HepG2 (cell line): Measurements from ENCODE around the gene MGAT4D. TPM values are rescaled to one million over a fixed set of nuclear protein-coding genes. Genes with fewer than 3 reads are reported as not detected.

ENCODE experiments used
- ARNTL ChIP-seq: sonication (generic); formaldehyde crosslinking; IDR thresholded peaks from 2 replicates; pipeline ENCODE4 v1.4.0; 2020; ENCODE audit warnings: mild to moderate bottlenecking, missing genetic modification reagents
- CREB1 ChIP-seq, 2 experiments: fragments of 450-650 bp in 1 of 2; IDR thresholded peaks; 2 replicates each; pipeline ENCODE4 v1.6.1; 2016 to 2017; ENCODE audit warnings: control low read depth in 1 of 2, mild to moderate bottlenecking in 1 of 2, missing compliant biosample characterization in 1 of 2, missing genetic modification characterization in 1 of 2
- EED ChIP-seq: sonication (generic); formaldehyde crosslinking; IDR thresholded peaks from 2 replicates; pipeline ENCODE4 v1.5.0; 2020; ENCODE audit warnings: mild to moderate bottlenecking, missing genetic modification reagents
- HMGA1 ChIP-seq: sonication (generic); formaldehyde crosslinking; conservative IDR thresholded peaks from 2 replicates; pipeline ENCODE4 v1.4.0; 2020; ENCODE audit warnings: missing genetic modification reagents
- HNF4G ChIP-seq, 2 experiments: sonication (generic) in 1 of 2; formaldehyde crosslinking in 1 of 2; IDR thresholded peaks; 2 replicates each; pipeline versions ENCODE4 v1.4.0 to v1.6.1; 2011 to 2020; ENCODE audit warnings: borderline replicate concordance in 2 of 2, low read depth in 2 of 2, mild to moderate bottlenecking in 2 of 2, low read length in 1 of 2, missing genetic modification reagents in 1 of 2, moderate library complexity in 1 of 2
- MTF2 ChIP-seq: sonication (generic); formaldehyde crosslinking; IDR thresholded peaks from 2 replicates; pipeline ENCODE4 v1.5.0; 2020; ENCODE audit warnings: missing genetic modification reagents, borderline replicate concordance
- NR2F1 ChIP-seq, 2 experiments: fragments of 450-650 bp in 1 of 2; formaldehyde crosslinking in 1 of 2; IDR thresholded peaks; 2 replicates each; pipeline versions ENCODE4 v1.5.0 to v1.6.1; 2016 to 2020; ENCODE audit warnings: mild to moderate bottlenecking in 1 of 2, missing compliant biosample characterization in 1 of 2, missing genetic modification reagents in 1 of 2, moderate library complexity in 1 of 2
- RFX1 ChIP-seq: fragments of 450-650 bp; IDR thresholded peaks from 2 replicates; pipeline ENCODE4 v1.6.1; 2017
- SCMH1 ChIP-seq: sonication (generic); formaldehyde crosslinking; IDR thresholded peaks from 2 replicates; pipeline ENCODE4 v1.9.0; 2021; ENCODE audit warnings: missing genetic modification reagents, mild to moderate bottlenecking, borderline replicate concordance
- TAF1 ChIP-seq: sonication (generic); formaldehyde crosslinking; IDR thresholded peaks from 2 replicates; pipeline ENCODE4 v1.4.0; 2020; ENCODE audit warnings: missing genetic modification reagents
- TCF7L2 ChIP-seq: IDR thresholded peaks from 2 replicates; pipeline ENCODE4 v1.6.1; 2011; ENCODE audit warnings: mild to moderate bottlenecking, low read depth, low read length, moderate library complexity
- YY1 ChIP-seq: IDR thresholded peaks from 2 replicates; pipeline ENCODE4 v1.6.1; 2011; ENCODE audit warnings: low read length, low read depth, moderate library complexity, mild to moderate bottlenecking; ENCODE audit not compliant: insufficient read depth, insufficient replicate concordance
- ZFP36L1 ChIP-seq: sonication (generic); formaldehyde crosslinking; IDR thresholded peaks from 2 replicates; pipeline ENCODE4 v1.8.0; 2022; ENCODE audit warnings: mild to moderate bottlenecking, missing genetic modification reagents, moderate library complexity
- ZFP62 ChIP-seq: sonication (generic); formaldehyde crosslinking; IDR thresholded peaks from 2 replicates; pipeline ENCODE4 v1.4.0; 2020; ENCODE audit warnings: missing genetic modification reagents
- ZFYVE20 ChIP-seq: sonication (generic); formaldehyde crosslinking; IDR thresholded peaks from 2 replicates; pipeline ENCODE4 v1.8.0; 2023; ENCODE audit warnings: low read depth, mild to moderate bottlenecking, moderate library complexity, missing genetic modification reagents, borderline replicate concordance
- ZNF430 ChIP-seq: sonication (generic); formaldehyde crosslinking; IDR thresholded peaks from 2 replicates; pipeline ENCODE4 v1.9.0; 2021; ENCODE audit warnings: mild to moderate bottlenecking, missing genetic modification reagents
- ZNF556 ChIP-seq: sonication (generic); formaldehyde crosslinking; IDR thresholded peaks from 2 replicates; pipeline ENCODE4 v1.4.0; 2020; ENCODE audit warnings: mild to moderate bottlenecking, missing genetic modification reagents, borderline replicate concordance
- ZNF773 ChIP-seq: sonication (generic); formaldehyde crosslinking; IDR thresholded peaks from 2 replicates; pipeline ENCODE4 v1.4.0; 2020; ENCODE audit warnings: missing genetic modification reagents, borderline replicate concordance
- ZNF790 ChIP-seq: sonication (generic); formaldehyde crosslinking; IDR thresholded peaks from 2 replicates; pipeline ENCODE4 v1.8.0; 2022; ENCODE audit warnings: missing genetic modification reagents, mild to moderate bottlenecking, borderline replicate concordance
- polyA plus RNA-seq, 8 experiments: library from polyadenylated mRNA; depleted of rRNA in 3 of 8; stranded (reverse) in 7 of 8; unstranded in 1 of 8; fragments of >200 nt; fragmentation: Illumina TruSeq in 4 of 8; extraction: Trizol in 4 of 8; gene quantifications; 2 replicates each; pipeline versions ENCODE4 v1.2.1 to v1.2.3, GENCODE V29; 2011 to 2016; ENCODE audit warnings: low read depth in 4 of 8, missing spikeins in 1 of 8, mixed read lengths in 1 of 8; ENCODE audit not compliant: insufficient read depth in 1 of 8
- total RNA-seq, 5 experiments: library from RNA; depleted of rRNA; stranded (reverse); fragments of >200 nt; fragmentation: Illumina TruSeq; extraction: Trizol; gene quantifications; 2 replicates each; pipeline ENCODE4 v1.2.3, GENCODE V29; 2016; ENCODE audit warnings: low read depth in 1 of 5
- TF ChIP-seq, protein P1 (sequence below): sonication (generic); formaldehyde crosslinking; IDR thresholded peaks from 2 replicates; pipeline ENCODE4 v1.8.0; 2022; ENCODE audit warnings: mild to moderate bottlenecking, missing genetic modification reagents, borderline replicate concordance
- TF ChIP-seq, protein P2 (sequence below): IDR thresholded peaks from 2 replicates; pipeline ENCODE4 v1.6.1; 2016; ENCODE audit warnings: missing compliant biosample characterization, missing genetic modification reagents, borderline replicate concordance
- TF ChIP-seq, protein P3 (sequence below): IDR thresholded peaks from 2 replicates; pipeline ENCODE4 v1.6.1; 2018; ENCODE audit warnings: missing genetic modification reagents, mild to moderate bottlenecking, missing compliant biosample characterization
- TF ChIP-seq, protein P4 (sequence below): sonication (generic); formaldehyde crosslinking; IDR thresholded peaks from 2 replicates; pipeline ENCODE4 v1.8.0; 2022; ENCODE audit warnings: mild to moderate bottlenecking, missing genetic modification reagents; ENCODE audit not compliant: insufficient replicate concordance
- TF ChIP-seq, protein P5 (sequence below): IDR thresholded peaks from 2 replicates; pipeline ENCODE4 v1.6.1; 2016

The MGAT4D gene
- total and polyA plus RNA-seq, 2 of the 13 experiments (the other 11 are each of a cell fraction or from before 2014, with no cell fraction given) = not detected

DNA sequence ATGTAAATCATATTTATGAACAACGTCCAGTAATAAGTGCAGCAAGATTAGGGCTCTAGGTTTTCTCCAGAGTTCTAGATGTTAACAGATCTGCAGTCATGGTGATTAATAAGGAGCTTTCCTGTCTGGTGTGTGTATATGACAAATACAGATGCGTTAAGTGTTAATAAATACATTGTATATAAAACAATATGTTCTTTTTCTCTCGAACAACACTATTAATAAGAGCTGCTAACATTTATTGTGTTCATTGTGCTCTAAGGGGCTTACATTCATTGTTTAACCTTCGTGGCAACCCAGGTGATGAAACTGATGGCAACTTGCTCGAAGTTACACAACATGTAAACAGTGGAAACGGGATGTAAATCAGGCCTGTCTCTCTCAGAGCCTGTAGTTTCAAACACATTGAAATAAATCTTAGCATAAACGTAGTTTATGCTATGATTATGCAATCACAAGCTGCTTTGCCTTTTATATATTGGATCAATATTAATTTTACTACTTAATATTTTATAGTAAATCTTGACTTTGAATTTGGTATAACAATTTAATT, 70.1 kb downstream of the MGAT4D start (continued):
- no peak for TF ChIP-seq TAF1 (CRISPR knock-in tag)
- TF ChIP-seq EED (CRISPR knock-in tag) = no peak
- TF ChIP-seq HMGA1 (CRISPR knock-in tag) = no peak
- no peak for TF ChIP-seq CREB1 (IDR thresholded peaks at IDR 0.05)
- TF ChIP-seq CREB1 (CRISPR knock-in tag; IDR thresholded peaks at IDR 0.05) = peak; percentile 36; the same call in 1 of the 2 replicates
- TF ChIP-seq ZNF430 (CRISPR knock-in tag) = no peak
- no peak for TF ChIP-seq MTF2
- TF ChIP-seq NR2F1 (CRISPR knock-in tag; IDR thresholded peaks at IDR 0.05) = peak in 1 of 2 experiments; percentile 44; a peak in 1 of 4 replicates
- no peak for TF ChIP-seq YY1
- TF ChIP-seq HNF4G (IDR thresholded peaks at IDR 0.05; ENCODE audit: borderline replicate concordance, low read depth, low read length) = no peak
- TF ChIP-seq HNF4G (CRISPR knock-in tag; IDR thresholded peaks at IDR 0.05; ENCODE audit: borderline replicate concordance, low read depth) = no peak
- TF ChIP-seq, protein P1, sequence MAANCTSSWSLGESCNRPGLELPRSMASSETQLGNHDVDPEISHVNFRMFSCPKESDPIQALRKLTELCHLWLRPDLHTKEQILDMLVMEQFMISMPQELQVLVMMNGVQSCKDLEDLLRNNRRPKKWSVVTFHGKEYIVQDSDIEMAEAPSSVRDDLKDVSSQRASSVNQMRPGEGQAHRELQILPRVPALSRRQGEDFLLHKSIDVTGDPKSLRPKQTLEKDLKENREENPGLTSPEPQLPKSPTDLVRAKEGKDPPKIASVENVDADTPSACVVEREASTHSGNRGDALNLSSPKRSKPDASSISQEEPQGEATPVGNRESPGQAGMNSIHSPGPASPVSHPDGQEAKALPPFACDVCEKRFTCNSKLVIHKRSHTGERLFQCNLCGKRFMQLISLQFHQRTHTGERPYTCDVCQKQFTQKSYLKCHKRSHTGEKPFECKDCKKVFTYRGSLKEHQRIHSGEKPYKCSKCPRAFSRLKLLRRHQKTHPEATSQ = no peak
- no peak for TF ChIP-seq ZFYVE20 (CRISPR knock-in tag)
- TF ChIP-seq TCF7L2 = no peak
- TF ChIP-seq ZFP62 (CRISPR knock-in tag) = no peak
- TF ChIP-seq, protein P2, sequence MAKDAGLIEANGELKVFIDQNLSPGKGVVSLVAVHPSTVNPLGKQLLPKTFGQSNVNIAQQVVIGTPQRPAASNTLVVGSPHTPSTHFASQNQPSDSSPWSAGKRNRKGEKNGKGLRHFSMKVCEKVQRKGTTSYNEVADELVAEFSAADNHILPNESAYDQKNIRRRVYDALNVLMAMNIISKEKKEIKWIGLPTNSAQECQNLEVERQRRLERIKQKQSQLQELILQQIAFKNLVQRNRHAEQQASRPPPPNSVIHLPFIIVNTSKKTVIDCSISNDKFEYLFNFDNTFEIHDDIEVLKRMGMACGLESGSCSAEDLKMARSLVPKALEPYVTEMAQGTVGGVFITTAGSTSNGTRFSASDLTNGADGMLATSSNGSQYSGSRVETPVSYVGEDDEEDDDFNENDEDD (CRISPR knock-in tag) = no peak
- TF ChIP-seq ZNF556 (CRISPR knock-in tag) = no peak
- no peak for TF ChIP-seq SCMH1
- TF ChIP-seq ARNTL = no peak
- TF ChIP-seq, protein P3, sequence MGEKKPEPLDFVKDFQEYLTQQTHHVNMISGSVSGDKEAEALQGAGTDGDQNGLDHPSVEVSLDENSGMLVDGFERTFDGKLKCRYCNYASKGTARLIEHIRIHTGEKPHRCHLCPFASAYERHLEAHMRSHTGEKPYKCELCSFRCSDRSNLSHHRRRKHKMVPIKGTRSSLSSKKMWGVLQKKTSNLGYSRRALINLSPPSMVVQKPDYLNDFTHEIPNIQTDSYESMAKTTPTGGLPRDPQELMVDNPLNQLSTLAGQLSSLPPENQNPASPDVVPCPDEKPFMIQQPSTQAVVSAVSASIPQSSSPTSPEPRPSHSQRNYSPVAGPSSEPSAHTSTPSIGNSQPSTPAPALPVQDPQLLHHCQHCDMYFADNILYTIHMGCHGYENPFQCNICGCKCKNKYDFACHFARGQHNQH = no peak
- TF ChIP-seq RFX1 = no peak
- TF ChIP-seq, protein P4, sequence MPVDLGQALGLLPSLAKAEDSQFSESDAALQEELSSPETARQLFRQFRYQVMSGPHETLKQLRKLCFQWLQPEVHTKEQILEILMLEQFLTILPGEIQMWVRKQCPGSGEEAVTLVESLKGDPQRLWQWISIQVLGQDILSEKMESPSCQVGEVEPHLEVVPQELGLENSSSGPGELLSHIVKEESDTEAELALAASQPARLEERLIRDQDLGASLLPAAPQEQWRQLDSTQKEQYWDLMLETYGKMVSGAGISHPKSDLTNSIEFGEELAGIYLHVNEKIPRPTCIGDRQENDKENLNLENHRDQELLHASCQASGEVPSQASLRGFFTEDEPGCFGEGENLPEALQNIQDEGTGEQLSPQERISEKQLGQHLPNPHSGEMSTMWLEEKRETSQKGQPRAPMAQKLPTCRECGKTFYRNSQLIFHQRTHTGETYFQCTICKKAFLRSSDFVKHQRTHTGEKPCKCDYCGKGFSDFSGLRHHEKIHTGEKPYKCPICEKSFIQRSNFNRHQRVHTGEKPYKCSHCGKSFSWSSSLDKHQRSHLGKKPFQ (CRISPR knock-in tag) = no peak
- TF ChIP-seq, protein P5, sequence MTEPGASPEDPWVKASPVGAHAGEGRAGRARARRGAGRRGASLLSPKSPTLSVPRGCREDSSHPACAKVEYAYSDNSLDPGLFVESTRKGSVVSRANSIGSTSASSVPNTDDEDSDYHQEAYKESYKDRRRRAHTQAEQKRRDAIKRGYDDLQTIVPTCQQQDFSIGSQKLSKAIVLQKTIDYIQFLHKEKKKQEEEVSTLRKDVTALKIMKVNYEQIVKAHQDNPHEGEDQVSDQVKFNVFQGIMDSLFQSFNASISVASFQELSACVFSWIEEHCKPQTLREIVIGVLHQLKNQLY (CRISPR knock-in tag) = no peak
- TF ChIP-seq ZNF773 (CRISPR knock-in tag) = no peak
- no peak for TF ChIP-seq ZNF790 (CRISPR knock-in tag)
- TF ChIP-seq ZFP36L1 (CRISPR knock-in tag) = no peak
